Thyroid gland (tissue), 4 donors: ENCODE measurements around the gene ANKRD63. TPM values are rescaled to one million over a fixed set of nuclear protein-coding genes. Genes with fewer than 3 reads are reported as not detected.

Experiments
- DNase-seq, 2 donors: peaks; one replicate each; pipeline ENCODE4 v3.0.0-alpha.2; 2019
- H3K27ac ChIP-seq, 3 donors: fragments of 200-600 bp; sonication (generic); 1 replicate in 2 of 3; 2 replicates in 1 of 3; pipeline ENCODE4 v1.5.1; 2016 to 2019; ENCODE audit warnings: mild to moderate bottlenecking in 1 of 3, moderate library complexity in 1 of 3
- H3K27me3 ChIP-seq: fragments of 200-600 bp; sonication (generic); one replicate; pipeline ENCODE4 v1.5.1; 2019
- H3K36me3 ChIP-seq, 2 donors: fragments of 200-600 bp; sonication (generic); one replicate each; pipeline ENCODE4 v1.5.1; 2016 to 2019
- H3K4me1 ChIP-seq, 2 donors: fragments of 200-600 bp; sonication (generic); one replicate each; pipeline ENCODE4 v1.5.1; 2017 to 2019
- H3K4me3 ChIP-seq, 3 donors: fragments of 200-600 bp; sonication (generic); replicated peaks in 1 of 3; 1 replicate in 2 of 3; 2 replicates in 1 of 3; pipeline ENCODE4 v1.5.1; 2016; ENCODE audit warnings: mild to moderate bottlenecking in 1 of 3
- H3K9me3 ChIP-seq: fragments of 200-600 bp; sonication (generic); one replicate; pipeline ENCODE4 v1.5.1; 2017
- CTCF ChIP-seq, 6 experiments: fragments of 200-600 bp in 3 of 6; fragments of 450-650 bp in 3 of 6; sonication (generic) in 3 of 6; IDR thresholded peaks; one replicate each; pipeline ENCODE4 v1.5.1; 2016 to 2019; ENCODE audit warnings: antibody characterized with exemption in 6 of 6, mild to moderate bottlenecking in 2 of 6, inconsistent platforms in 1 of 6, moderate library complexity in 1 of 6
- POLR2A ChIP-seq, 2 donors: fragments of 450-650 bp; IDR thresholded peaks; one replicate each; pipeline ENCODE4 v1.6.1; 2017; ENCODE audit warnings: antibody characterized with exemption in 2 of 2, mild to moderate bottlenecking in 2 of 2, moderate library complexity in 1 of 2
- WGBS, 2 donors: methylation state at CpG; one replicate each; pipeline ENCODE4 v1.1.5; 2017; 5-methylcytosine and 5-hydroxymethylcytosine counted together
- intact Hi-C: fragments of 100-400 bp; cut with DNase I; formaldehyde crosslinking; loops from one replicate; pipeline ENCODE4 v1.15.1; 2023
- total RNA-seq, 4 donors: library from RNA; depleted of rRNA; stranded (reverse); fragments of >200 nt; gene quantifications; one replicate each; pipeline ENCODE4 v1.2.3, GENCODE V29; 2016

ANKRD63 gene
- total RNA-seq, 4 donors from 2014 or later, result 2.1 TPM; not detected in 3

GRCh38 chr15:40258544-40258943 is 24.3 kb downstream of the ANKRD63 start:
- H3K4me1 ChIP-seq, result peaks cover 19 to 29% of the 10 kb centered on the region in 2 donors
- TF ChIP-seq POLR2A (IDR thresholded peaks at IDR 0.05), result no peak
- TF ChIP-seq CTCF (IDR thresholded peaks at IDR 0.05), result no peak
- H3K9me3 ChIP-seq, result no peaks in the 10 kb centered on the region
- H3K27me3 ChIP-seq, result no peaks in the 10 kb centered on the region
- H3K36me3 ChIP-seq, result no peaks in the 10 kb centered on the region
- H3K4me3 ChIP-seq, result no peak overlapping the region
- intact Hi-C loops, result no loop called here
- no peak for DNase-seq
- WGBS, 2 donors, result 66 to 72% methylated on average over 5 to 8 of the region's 8 CpGs
- H3K27ac ChIP-seq, result no peak overlapping the region

- Histone ChIP-seq H3K27ac (no peak overlapping the region), H3K9me3 (no peaks in the 10 kb centered on the region), H3K4me1 (peaks cover 18 to 27% of the 10 kb centered on the region in 2 donors), H3K27me3 (no peaks in the 10 kb centered on the region), H3K4me3 (no peak overlapping the region), H3K36me3 (no peaks in the 10 kb centered on the region)
- WGBS, 2 donors, result 87 to 88% methylated on average over 9 of the region's 9 CpGs
- TF ChIP-seq POLR2A (IDR thresholded peaks at IDR 0.05), result no peak
- no peak for TF ChIP-seq CTCF (IDR thresholded peaks at IDR 0.05)
- no peak for DNase-seq
- intact Hi-C loops, result no loop called here
Observed at GRCh38 chr15:40257656-40258450, 25.0 kb downstream of the ANKRD63 start.

GRCh38 chr15:40256638-40257235 is 26.1 kb downstream of the ANKRD63 start:
- peaks cover 11 to 26% of the 10 kb centered on the region in 2 donors for H3K4me1 ChIP-seq
- WGBS, 2 donors, result 91 to 94% methylated on average over 12 to 15 of the region's 17 CpGs
- intact Hi-C loops, result no loop called here
- no peaks in the 10 kb centered on the region for H3K9me3 ChIP-seq
- no peaks in the 10 kb centered on the region for H3K36me3 ChIP-seq
- TF ChIP-seq CTCF (IDR thresholded peaks at IDR 0.05) (no peak), POLR2A (IDR thresholded peaks at IDR 0.05) (no peak)
- H3K27ac ChIP-seq, result no peak overlapping the region
- H3K4me3 ChIP-seq, result no peak overlapping the region
- H3K27me3 ChIP-seq, result no peaks in the 10 kb centered on the region
- no peak for DNase-seq

GRCh38 chr15:40255033-40255432 is 27.8 kb downstream of the ANKRD63 start:
- intact Hi-C loops, result no loop called here

More at GRCh38 chr15:40255033-40255432, 27.8 kb downstream of the ANKRD63 start:
- Histone ChIP-seq H3K27me3 (no peaks in the 10 kb centered on the region), H3K4me1 (peaks cover 11 to 26% of the 10 kb centered on the region in 2 donors), H3K27ac (no peak overlapping the region), H3K9me3 (no peaks in the 10 kb centered on the region), H3K4me3 (no peak overlapping the region), H3K36me3 (no peaks in the 10 kb centered on the region)
- WGBS, 2 donors, result 91 to 96% methylated on average over 4 of the region's 4 CpGs
- TF ChIP-seq POLR2A (IDR thresholded peaks at IDR 0.05), result no peak
- TF ChIP-seq CTCF (IDR thresholded peaks at IDR 0.05), result no peak
- no peak for DNase-seq
